HG03460 (cell line): Measurements from ENCODE around the gene PXDN.

ENCODE experiments used
- ATAC-seq: cut with Tn5 transposase; IDR thresholded peaks from one replicate; pipeline ENCODE4 v1.9.1; 2021; ENCODE audit not compliant: unreplicated experiment

PXDN gene

DNA sequence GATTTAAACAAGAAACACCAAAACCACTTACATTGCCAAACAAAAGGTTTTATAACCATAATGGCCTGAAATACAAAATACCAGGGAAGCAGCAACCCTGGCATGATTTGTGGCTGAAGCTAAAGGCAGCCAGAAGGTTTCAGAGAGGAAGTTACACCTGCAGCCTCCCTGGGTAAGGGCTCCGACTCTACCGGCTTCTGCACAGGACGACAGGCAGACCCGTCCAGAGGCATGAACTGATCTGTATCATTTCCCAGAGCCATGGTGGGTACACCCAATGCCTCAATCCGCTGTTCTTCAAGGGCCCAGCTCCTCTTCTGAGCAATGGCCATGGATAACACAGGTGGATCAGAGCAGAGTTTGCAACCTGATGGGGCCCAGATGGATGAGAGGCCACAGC is 71.6 kb downstream of the PXDN start:
- no peak for ATAC-seq

DNA sequence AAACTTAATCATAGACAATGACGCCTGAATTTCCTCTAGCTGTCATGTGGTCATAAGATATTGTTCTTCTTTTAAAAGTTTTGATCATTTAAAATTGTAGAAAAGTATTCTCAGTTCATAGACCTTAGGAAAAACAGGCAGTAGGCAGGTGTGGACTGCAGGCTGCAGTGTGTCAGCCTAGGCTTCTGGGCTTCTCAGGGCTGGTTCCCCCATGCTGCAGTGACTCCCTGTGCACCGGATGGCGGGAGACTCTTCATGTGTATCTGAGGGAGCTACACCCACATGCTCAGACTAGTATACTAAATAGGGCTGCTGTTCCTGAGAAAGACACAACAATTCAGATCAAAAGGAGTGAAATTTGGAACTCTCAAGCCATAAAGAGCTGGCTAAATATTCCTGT is 72.4 kb downstream of the PXDN start:
- no peak for ATAC-seq

DNA sequence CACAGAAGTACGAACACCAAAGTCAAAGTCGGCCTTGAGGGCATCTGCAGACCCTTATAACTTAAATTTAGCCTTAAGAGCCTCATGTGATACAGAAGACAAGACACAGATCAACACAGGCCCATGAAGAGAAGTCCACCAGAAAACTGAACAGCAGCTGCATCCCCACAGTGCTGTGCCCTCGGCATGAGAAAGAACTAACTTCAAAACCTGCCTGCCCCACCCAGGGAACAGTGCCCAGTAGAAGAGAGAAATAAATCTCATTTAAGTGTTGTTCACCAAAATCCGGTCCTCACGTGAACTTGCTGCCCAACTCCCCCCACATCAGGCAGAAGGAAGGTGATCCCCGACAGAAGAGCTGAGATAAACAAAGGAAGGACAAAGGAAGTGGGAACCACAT is 73.7 kb downstream of the PXDN start:
- no peak for ATAC-seq

- no peak for ATAC-seq
Measured at GRCh38 chr2:1665761-1666505, 78.4 kb downstream of the PXDN start.

DNA sequence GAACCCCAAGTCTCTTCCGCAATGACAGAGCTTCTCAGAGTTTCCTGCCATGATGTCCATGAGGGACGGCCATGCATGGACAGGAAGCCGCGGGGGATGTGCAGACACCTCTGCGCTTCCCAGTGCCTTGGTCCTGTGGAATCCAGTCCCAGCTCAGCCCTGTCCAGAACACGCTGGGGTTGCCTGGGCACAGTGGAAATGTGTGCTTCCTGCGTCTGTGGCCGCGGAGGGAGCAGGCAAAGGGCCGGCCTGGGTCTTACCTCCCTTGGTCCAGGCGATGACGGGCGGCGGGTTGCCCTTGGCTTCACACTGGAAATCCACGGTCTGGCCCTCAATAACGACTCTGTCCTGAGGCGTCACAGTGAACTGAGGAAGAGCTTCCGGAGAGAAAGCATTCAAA is 79.6 kb downstream of the PXDN start:
- ATAC-seq = no peak

GRCh38 chr2:1664076-1664605 is 80.2 kb downstream of the PXDN start:
- ATAC-seq = no peak

DNA sequence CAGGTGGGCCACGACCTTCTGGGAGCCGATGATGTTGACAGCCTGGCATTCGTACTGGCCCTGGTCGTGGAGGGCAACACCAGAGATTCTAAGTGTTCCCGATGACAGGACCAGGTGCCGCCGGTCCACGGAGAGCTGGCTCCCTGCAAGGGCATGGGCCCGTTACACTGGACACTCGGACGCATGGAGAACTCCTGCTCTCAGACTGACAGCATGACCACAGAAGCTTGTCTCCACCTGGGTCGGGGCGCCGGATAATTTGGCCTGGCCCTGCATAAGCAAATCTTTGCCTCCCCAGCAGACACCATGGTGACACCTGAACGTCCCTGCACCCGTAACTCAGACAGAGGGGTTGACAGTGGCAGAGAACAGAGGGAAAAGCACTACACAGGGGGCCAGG is 80.7 kb downstream of the PXDN start:
- no peak for ATAC-seq

GRCh38 chr2:1662606-1663180 is 81.6 kb downstream of the PXDN start:
- no peak for ATAC-seq

DNA sequence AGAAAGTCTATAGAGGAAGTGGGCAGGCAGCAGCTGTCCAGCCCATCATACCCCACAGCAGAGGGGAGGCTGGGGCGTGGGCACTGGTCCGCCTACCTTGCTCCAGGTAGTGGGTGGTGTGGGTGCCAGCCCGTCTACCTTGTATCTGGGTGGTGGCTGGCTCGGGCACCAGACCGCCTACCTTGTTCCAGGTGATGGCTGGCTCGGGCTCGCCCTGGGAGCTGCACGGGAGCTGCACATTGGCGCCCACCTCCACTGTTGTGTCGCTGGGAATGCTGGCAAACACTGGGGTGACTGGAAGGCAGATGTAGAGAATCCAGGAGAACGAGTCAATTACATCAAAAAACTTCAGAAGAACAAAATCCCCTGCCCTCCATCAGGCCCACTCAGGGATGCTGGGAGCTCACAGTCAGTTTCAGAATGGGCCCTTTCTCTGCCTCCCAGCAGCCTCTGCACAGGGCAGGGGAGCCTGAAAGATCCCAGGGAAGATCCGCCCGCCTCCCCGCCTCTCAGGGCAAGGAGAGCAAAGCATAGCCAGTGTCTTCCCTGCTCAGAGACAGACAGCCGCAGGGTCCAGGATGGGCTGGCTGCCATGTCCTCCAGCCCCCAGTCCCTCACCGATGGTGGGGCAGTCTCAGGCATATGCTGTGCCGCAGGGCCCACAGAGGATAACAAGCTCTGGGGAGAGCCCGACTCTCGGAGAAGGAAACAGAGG is 82.3 kb downstream of the PXDN start:
- ATAC-seq = no peak

GRCh38 chr2:1660656-1661640 is 83.4 kb downstream of the PXDN start:
- ATAC-seq = no peak

GRCh38 chr2:1659951-1660565 is 84.3 kb downstream of the PXDN start:
- ATAC-seq = no peak

DNA sequence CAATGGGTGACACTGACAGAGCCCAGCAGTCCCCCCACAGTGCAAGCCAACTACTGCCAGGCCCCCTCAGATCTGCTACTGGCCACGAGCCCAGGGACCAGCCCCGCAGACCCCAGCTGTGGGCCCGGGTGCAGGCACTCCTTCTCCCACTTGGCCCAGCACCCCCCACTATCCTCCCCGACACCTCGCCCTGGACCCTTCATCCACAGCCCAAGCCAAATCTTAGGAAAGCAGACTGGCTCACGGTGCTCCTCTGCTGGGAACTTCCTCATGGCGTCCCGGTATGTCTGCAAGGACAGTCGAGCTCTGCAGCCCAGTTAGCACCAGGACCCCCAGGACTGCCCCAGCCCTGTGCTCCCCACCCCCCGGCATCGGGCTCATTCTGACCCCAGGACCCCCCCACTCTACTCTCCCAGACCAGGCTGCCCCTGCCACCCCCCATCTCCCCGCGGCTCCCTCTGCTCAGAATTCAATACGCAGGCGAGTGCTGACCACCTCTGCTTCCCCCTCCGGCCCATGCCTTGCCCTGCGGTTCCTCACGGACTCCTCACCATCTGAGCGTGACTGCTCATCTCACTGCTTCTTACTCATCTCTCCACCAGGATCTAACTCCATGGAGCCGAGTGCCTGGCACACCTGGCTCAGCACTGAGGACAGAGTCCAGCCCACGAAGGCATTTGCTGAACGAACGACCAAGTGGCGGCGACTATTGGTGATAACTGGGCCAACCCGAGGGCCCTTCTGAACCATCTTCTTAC is 85.7 kb downstream of the PXDN start:
- ATAC-seq = no peak

- ATAC-seq = no peak
Measured at GRCh38 chr2:1656961-1657841, 87.1 kb downstream of the PXDN start.

DNA sequence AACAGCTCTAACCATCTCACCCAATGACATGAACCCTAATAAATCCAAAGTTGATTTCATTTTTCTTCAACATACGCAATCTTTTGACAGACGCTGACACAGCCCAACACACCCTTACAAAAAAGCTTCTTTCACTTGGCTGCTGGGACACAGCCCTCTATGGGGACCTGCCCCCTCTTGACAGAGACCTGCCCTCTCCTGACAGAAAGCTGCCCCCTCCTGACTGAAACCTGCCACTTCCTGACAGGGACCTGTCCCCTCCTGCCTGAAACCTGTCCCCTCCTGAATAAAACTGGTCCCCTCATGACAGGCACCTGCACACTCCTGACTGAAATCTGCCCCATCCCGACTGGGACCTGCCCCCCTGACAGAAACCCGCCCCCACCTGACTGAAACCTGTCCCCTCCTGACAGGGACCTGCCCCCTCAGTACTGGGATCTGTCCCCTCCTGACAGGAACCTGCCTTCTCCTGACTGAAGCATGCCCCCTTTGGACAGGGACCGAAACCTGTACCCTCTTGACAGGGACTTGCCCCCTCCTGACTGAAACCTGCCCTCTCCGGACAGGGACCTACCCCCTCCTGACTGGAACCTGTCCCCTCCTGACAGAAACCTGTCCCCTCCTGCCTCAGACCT is 87.9 kb downstream of the PXDN start:
- ATAC-seq = no peak

GRCh38 chr2:1655461-1655860 is 88.9 kb downstream of the PXDN start:
- no peak for ATAC-seq

DNA sequence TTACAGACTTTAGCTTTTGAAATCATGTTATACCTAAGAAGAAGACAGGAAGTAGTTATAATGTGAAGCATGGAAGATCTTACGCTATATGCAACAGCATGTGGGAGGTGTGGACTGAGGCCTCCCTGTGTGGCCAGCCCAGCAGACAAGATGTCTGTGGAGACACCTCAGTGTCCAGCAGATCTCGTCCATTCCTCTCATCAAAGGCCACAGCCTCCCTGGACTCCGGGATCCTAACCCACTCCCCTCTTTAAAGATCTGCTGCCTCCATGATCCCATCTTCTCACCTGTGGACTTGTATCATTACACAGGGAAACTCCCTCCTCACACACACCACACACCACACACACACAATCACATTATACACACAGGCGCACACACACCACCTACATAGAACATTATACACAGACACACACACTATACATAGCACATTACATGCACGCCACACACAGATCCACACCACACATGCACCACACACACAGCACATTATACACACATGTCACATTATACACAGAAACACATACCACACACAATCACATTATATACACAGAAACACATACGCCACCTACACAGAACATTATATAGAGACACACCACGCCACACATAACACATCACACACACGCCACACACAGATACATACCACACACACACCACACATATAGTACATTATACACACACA is 89.5 kb downstream of the PXDN start:
- no peak for ATAC-seq

DNA sequence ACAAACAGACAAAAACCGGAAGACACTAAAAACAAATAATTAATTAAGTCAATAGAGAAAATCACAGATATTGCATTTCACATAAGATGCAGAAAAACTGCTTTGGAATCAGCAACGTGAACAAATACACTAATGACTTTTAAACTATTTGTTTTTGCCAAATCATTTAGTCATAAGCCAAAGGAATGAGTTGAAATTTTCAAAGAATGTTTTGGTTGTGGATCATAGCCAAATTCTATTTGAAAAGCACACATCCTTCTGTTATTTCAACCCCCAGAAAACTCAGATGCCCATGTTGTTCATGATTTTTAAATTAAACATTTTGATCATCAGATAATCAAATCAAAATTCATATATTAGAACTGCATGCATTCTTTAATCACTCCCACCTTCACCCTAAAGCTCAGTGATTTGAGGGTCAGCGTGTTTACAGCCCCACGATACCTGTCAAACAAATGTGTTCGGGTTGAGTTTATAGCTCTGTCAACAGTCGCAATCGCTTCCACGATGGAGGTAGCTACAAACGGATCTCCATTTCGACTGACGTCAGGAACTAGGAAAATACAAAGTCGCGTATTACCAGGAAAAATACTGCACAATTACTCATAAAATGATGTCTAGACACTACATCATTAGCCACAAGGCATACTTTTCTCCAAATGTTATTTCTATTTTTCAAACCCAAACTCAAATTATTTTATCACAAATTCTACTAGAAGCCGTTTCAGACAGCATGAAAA is 90.2 kb downstream of the PXDN start:
- ATAC-seq = no peak
